GM13976 (cell line): ENCODE measurements around the gene SMOC1.
A peak's percentile ranks its signal among the peaks of the same experiment; 100 is the strongest.

Source experiments
- DNase-seq: peaks from one replicate; pipeline ENCODE4 v3.0.0; 2012; ENCODE audit warnings: low spot score
- in situ Hi-C: fragments of 300-500 bp; cut with MboI; formaldehyde crosslinking; loops from one replicate; pipeline ENCODE4 v1.12.0; 2022; ENCODE audit warnings: low sequenced_read_pairs, mixed read lengths, inconsistent platforms; ENCODE audit not compliant: unreplicated experiment
- TF ChIP-seq, protein P1 (sequence below): IDR thresholded peaks from 2 replicates; pipeline ENCODE4 v1.5.1; 2012; ENCODE audit warnings: borderline replicate concordance, mild to moderate bottlenecking; ENCODE audit not compliant: insufficient read depth; ENCODE audit errors: extremely low read depth, missing control alignments, control extremely low read depth

Gene SMOC1

DNA sequence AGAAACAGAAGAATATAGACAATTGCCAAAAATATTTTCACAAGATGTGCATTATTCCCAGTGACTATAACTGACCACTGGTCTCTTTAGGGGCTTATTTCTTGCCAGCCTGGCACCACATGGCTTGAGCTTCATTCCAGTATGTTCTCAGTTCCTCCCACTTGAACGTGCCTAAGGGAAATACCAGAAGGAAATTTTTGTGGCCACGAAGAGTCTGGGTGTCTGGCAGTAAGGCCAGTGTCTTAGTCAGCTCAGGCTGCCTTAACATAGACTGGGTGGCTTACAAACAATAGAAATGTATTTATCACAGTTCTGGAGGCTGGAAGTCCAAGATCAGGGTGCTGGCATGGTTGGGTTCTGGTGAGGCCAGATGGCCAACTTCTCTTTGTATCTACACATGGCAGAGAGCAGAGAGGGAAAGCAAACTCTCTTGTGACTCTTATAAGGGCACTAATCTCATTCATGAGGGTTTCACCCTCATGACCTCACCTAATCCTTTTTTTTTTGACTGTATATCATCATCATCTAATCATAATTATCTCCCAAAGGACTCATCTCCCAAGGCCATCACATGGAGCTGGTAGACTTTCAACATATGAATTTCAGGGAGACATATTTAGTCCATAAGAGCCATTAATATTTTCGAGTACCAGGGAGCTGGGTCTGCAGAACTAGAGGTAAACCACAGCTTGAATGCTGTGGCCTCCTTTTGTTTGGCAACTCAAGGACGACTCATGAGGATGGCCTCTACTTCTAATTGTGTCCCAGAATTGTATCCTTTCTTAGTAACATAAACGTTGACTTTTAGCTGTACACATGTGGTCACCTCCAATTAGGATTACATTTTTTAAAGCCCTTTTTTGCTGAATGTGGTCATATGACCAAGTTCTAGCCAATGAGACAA is 5.1 kb upstream of the SMOC1 start:
- TF ChIP-seq, protein P1, sequence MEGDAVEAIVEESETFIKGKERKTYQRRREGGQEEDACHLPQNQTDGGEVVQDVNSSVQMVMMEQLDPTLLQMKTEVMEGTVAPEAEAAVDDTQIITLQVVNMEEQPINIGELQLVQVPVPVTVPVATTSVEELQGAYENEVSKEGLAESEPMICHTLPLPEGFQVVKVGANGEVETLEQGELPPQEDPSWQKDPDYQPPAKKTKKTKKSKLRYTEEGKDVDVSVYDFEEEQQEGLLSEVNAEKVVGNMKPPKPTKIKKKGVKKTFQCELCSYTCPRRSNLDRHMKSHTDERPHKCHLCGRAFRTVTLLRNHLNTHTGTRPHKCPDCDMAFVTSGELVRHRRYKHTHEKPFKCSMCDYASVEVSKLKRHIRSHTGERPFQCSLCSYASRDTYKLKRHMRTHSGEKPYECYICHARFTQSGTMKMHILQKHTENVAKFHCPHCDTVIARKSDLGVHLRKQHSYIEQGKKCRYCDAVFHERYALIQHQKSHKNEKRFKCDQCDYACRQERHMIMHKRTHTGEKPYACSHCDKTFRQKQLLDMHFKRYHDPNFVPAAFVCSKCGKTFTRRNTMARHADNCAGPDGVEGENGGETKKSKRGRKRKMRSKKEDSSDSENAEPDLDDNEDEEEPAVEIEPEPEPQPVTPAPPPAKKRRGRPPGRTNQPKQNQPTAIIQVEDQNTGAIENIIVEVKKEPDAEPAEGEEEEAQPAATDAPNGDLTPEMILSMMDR: no peak
- DNase-seq: no peak
- in situ Hi-C loops: no loop called here

DNA sequence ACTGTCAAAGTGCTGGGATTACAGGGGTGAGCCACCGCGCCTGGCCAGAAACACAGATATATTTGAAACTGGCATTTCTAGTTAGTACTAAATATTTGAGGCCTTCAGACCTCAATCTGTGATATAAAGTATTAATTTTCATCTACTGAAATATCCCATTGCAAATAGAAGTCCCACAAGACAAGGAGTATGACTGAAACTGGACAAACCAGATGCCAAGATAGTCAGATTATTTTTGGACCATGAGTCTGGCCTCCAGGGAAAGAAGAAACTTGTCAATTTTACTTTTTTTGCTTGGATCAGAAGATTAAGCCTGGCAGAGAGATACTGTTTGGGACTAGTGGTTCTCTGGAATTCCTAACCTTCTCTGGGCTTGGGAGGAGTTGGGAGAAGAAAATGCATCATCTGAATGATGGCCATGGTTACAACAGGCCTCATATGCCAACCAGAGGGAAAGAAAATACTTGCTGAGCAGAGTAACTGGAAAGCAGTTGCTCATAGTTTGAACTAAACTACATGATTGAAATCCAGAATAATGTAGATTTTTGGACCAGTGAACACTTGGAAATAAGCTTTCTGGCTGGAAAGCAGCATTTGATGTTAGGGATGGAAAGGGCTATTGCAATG is 2.9 kb upstream of the SMOC1 start:
- in situ Hi-C loops: no loop called here
- DNase-seq: no peak
- TF ChIP-seq, protein P1: no peak

DNA sequence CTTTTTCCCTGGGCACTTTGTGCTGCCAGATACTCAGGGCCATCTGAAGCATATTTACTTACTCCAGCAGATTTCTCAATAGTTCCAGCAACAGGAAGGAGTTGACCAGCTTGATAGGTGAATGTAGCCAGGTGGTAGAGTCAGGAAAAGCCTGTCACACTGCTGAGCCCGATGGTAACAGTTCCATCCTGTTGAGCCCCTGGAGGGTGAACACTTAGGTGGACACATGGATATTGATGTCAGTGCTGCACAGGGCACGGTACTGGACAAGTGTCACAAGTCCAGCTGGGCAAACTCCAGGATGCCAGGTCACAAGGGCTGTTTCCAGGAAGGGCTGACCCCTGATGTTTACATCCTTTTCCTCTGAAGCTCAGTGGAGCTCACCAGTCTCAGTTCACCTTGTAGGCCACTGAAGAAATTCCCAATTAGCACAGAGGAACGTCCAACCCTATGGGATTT is 2.3 kb upstream of the SMOC1 start:
- in situ Hi-C loops: no loop called here
- no peak for DNase-seq
- TF ChIP-seq, protein P1: no peak

DNA sequence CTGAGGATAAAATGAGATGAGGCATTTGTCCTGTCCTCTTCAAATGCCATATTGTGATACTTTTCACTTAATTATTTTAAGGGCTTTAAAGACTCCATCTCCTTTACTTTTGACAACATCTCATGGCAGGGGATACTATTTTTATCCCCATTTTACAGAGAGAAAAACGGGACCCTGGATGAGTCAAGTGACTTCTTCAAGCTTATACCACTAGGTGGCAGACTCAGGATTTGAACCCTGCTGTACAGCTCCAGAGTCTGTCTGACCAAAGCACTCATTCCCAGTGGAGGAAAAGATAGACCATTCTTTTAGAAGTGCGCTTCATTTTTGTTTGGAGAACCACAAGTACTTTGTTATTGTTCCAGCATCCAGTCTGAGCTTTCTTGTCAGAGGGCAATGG is 1.7 kb upstream of the SMOC1 start:
- in situ Hi-C loops: no loop called here
- peak; percentile 62 for DNase-seq
- TF ChIP-seq, protein P1: peak; percentile 30

DNA sequence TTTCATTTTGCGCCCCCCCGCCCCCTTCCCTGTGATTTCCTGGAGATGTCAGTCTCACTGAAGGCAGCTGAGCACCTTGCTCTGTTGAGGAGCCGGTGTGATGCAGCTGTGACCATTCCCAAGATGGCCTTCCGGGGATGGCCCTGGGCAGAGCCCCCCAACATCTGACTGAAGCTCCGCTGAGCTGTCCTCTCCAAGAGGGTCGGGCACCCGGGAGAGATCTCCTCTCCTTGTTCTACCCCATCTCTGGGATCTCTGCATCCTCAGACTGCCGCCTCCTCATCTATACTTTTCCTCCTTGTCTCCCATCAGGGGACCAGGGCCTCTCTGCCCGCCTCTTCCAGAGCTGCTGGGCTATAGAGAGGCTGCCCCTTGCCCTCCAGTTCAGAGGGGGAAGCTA is 965 bp upstream of the SMOC1 start:
- in situ Hi-C loops: no loop called here
- TF ChIP-seq, protein P1: no peak
- no peak for DNase-seq

DNA sequence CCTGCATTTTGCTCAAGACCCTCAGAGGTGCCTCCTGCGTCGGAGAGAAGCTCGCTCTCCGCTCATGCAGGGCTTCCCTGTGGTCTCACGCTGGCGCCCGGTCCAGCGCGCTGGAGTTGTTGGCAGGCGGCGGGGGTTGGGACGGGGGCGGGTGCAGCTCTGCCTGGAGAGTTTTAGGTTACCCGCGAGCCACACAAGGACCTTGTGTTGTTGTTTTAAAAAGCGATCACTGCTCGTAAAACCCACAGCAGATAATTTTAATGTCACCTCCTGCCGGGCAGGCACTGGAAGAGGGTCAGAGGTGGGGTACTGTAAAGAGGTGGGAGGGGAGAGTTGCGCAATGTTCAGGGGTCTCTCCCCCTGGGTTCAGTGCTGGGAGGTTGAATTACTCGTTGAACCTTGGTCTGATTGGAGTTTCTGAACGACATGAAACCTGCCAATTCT is 850 bp downstream of the SMOC1 start:
- DNase-seq: no peak
- TF ChIP-seq, protein P1: no peak
- in situ Hi-C loops: no loop called here
